SW 1271 (cell line): ENCODE data around the gene ERC2.

ENCODE experiments used
- DNase-seq, 2 experiments: peaks; one replicate each; lab custom pipeline; 2025; lab: John Stamatoyannopoulos, UW

ERC2 gene

GRCh38 chr3:55929154-55929869, 539.0 kb downstream of the ERC2 start:
- no peak for DNase-seq

DNA sequence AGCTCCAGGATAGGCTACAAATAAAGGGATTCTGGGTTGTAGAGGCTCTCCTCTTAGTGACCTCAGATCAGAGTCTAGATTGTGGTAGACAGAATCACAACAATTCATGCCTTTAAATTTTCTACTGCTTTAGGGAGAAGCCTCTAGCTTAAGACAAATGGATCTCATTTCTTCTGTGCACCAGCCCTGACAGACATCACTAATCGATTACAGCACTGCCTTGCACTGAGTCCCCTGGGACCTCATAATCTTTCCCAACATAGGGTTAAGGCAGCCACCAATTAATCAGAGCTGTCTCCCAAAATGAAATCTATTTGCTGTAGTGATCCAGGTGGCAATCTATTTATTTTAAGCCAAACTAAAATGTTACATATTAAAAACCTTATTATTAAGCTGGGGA, 544.6 kb downstream of the ERC2 start:
- no peak for DNase-seq

GRCh38 chr3:55923207-55923606, 545.1 kb downstream of the ERC2 start:
- no peak for DNase-seq

DNA sequence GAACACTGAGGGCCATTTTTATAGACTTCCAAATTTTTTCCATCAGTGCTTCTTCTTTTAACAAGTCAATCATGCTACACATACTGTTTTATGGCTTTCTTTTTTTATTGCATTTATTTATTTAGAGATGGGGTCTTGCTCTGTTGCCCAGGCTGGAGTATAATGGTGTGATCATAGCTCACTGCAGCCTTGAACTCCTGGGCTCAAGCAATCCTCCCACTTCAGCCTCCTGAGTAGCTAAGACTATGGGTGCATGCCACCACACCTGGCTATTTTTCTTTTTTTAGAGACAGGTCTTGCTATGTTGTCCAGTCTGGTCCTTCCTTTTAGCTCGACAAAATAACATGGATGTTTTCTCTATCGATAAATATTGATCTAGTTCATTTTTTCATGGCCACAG, 555.4 kb downstream of the ERC2 start:
- no peak for DNase-seq

GRCh38 chr3:55911266-55911665, 557.0 kb downstream of the ERC2 start:
- DNase-seq: no peak

- DNase-seq: no peak
Observed at GRCh38 chr3:55910543-55910942, 557.7 kb downstream of the ERC2 start.

DNA sequence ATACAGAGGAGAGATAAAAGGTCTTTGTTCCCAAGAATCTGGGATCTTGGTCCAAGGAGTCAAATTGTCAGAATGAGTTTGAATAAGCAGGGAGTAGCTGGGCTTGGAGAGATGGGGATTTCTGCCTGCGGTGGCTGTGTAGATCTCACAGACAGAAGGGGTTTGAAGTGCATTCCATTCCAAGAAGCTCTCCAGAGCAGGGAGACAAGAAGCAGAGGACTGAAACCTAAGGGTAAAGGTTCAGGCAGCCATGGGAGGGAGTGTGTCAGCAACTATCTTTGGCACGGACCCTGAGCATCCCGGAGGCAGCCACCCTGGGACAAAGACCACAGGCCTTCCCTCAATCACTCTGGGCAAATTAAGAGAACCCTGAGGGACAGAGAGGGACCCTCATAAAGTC, 558.9 kb downstream of the ERC2 start:
- DNase-seq: no peak

DNA sequence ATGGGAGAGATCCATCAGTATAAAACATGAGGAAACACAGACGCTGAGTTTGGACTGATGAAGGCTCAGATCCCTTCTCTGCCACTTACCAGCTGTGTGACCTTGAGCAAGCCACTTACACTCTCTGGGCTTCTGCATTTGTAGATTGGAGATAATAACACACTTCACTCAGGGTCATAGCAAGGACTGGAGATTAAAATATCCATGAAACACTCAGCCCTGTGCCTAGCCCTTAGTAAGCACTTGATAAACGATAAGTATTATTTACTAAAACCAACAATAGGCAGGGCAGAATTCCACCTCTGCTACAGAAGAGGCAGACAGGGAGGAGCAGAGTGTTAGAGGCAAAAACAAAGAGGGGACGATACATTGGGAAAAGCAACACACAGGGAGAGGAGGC, 560.7 kb downstream of the ERC2 start:
- DNase-seq: no peak

DNA sequence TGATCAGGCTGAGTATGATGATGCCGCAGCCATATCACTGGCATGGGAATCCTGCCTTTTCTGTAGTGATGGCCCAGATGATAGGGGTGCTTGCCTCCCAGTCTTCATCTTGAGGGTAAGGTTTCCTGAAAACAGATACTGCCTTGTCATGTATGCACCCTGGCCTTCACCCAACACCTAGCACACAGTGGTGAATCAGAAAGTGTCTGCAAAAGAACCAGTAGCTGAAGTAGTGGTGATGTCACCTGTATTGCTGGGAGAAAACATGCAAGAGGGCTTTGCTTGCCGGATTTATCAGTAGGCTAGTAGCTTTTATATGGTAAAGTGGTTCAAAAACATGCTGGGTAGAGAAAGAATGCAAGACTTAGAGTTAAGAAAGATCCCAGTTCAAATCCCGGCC, 561.4 kb downstream of the ERC2 start:
- DNase-seq: no peak

DNA sequence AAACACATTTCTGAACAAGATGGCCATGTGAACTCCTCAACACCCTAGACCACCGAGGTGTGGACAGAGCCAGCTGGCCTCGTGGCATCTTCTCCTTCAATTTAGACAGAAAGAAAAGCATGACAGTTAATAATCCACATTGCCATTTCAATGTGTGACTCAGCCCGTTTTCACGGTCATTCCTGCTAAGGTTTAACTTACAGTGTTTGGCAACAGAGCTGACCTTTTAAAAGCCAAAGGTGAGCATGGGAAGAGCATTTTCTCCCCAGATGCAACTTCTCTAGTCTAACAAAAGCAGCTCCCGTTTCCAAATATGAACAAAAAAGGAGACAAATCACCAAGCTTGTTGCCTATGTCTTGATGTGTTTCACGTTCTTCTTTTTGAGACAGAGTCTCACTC, 563.6 kb downstream of the ERC2 start:
- no peak for DNase-seq

DNA sequence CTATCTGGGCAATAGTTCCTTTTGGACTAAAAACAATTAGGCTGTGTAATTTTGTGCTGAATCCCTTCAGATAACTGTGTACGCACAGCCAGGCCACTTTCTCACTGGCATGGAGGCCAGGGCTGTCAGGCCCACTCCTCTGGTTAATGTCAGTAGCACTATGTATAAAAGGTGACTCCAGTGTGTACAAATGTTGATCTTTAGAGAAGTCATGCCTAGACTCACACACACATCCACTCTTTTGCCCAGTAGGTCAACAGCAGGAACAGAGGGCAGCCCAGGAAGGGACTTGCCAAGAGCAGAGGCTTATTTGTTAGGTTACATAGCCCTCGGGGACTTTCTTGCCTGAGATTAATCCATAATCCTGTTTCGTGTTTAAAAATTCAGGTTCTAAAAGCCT, 564.6 kb downstream of the ERC2 start:
- no peak for DNase-seq

- no peak for DNase-seq
Observed at GRCh38 chr3:55902221-55902900, 565.9 kb downstream of the ERC2 start.

GRCh38 chr3:55899887-55900286, 568.4 kb downstream of the ERC2 start:
- DNase-seq: no peak

DNA sequence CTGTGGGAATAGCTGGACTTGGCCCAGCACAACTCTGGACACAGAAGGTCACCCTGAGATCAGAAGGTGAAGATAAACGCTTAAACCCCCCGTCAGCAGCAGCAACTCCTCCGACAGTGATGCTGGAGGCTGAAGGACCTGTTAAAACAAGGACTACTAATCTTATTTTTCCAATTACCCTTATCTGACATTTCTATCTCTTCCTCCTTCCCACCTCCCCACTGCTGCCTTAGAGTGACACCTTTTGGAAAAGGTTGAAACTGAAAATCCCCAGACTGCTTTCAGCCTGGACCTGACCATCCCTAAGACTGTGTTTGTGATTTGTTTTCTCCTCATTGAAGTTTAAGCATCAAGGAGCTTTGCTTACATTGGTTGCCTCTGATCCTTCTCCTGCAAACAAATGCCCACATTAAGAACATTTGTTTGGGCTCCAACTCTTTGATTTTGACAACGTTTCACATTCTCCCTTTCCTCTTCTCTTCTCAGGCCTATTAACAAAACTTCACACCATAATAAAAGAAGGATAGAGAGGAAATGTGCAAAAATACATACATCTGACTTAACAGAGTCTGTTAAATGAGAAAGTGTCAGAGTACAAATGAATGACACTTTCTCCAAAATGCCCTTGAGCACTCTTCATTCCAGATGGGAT, 570.6 kb downstream of the ERC2 start:
- no peak for DNase-seq

DNA sequence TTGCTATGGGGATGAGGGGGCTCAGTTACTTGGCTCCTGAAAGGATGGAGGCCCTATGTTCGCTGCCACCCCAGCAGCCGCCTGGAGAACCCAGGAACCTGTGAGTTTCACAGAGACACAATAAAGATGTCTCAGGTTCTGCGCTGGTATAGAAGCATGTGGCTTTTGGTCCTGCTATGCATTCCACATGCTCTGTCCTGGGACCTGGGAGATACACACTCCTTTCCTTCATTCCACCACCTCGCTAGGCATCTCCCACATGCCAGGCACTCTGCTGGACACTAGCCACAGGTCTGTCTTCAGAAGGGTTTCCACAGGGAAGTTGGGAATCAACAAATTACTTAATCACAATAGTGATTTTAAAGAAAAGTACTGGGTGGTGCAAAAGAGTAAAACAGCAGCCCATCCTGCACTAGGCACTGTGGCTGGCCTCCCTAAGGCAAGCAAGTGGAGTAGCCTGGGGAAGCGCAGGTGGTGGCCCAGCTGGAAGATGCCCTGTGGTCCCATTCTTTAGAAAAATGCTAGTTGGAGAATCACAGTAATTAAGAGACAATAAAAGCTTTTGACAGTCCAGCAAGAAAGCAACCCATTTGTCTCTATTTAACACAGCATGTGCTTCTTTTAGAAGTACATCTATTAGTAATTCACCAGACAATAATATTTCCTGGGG, 572.2 kb downstream of the ERC2 start:
- DNase-seq: no peak

DNA sequence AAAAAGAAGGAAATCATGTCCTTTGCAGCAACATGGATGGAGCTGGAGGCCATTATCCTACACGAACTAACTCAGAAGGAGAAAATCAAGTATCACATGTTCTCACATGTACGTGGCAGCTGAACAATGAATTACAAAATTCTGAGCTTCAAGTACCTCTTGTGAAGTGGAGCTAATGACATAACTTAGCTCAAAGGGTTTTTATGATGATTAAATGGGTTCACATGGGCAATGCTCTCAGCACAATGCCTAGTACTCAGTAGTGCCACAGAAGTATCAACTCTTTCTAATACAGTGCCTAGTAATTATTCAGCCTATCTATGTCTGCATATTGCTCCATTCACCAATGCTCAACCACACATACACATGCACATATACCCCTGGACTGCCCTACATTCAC, 573.7 kb downstream of the ERC2 start:
- no peak for DNase-seq

DNA sequence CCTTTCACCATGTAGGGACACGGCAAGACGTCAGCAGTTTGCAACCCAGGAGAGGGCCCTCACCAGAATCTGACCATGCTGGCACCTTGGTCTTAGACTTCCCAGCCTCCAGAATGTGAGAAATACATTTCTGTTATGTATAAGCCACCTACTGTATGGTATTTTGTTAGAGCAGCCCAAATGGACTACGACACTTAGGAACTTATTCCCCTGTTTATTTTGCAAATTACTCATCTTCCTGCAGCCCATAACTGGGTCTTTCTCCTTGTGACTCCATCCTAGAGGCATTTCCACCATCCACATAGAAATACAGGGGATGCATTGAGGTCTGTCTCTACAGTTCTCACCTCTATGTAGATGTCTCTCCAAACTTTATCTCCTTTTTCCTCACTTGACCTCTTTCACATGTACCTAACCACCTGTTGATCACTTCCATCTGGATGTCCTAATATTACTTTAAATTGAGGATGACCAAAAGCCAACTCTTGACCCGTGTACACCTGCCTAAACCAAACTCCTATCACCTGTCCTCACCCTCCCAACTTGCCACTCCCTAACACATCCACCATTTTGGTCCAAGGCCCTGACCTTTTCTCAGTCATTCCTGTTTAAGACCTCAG, 575.1 kb downstream of the ERC2 start:
- no peak for DNase-seq

- no peak for DNase-seq
Observed at GRCh38 chr3:55891106-55891505, 577.2 kb downstream of the ERC2 start.

- DNase-seq: no peak
Observed at GRCh38 chr3:55888282-55888885, 579.9 kb downstream of the ERC2 start.

DNA sequence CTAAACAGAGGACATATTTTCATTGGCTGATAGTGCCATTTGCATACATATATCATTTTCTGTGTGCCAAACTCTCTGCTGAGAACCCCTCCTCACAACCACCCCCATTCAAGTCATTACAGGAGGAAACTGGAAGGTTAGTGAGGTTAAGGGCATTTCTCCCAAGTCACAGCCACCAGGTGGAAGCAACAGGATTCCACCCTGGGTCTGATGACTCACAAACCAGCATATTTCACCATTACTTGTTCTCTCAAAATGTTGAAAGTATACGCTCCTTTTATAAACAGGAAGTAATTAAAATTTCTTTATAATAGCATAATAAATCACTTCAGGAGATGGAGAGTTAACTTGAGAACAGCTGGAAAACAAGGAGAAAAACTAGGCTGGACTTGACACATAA, 582.5 kb downstream of the ERC2 start:
- DNase-seq: peak in 1 of 2 experiments; percentile 15

- no peak for DNase-seq
Observed at GRCh38 chr3:55884491-55885285, 583.6 kb downstream of the ERC2 start.
